CD4-positive, CD25-positive, alpha-beta regulatory T cell (primary cell): ENCODE results near the gene TM4SF20. TPM values are rescaled to one million over a fixed set of nuclear protein-coding genes. Genes with fewer than 3 reads are reported as not detected.

Source experiments
- ATAC-seq, 2 donors: fragments of 150-1000 bp; cut with Tn5 transposase; one replicate each; pipeline ENCODE4 v1.10.0; 2021; ENCODE audit warnings: low read depth in 2 of 2, moderate number of reproducible peaks in 2 of 2, moderate library complexity in 1 of 2
- DNase-seq, 3 donors: peaks; one replicate each; pipeline versions ENCODE4 v3.0.0 to v3.0.0-alpha.2; 2012 to 2022; ENCODE audit warnings: mixed read lengths in 1 of 3
- H3K27ac ChIP-seq: one replicate; pipeline ENCODE4 v1.7.0; 2013; ENCODE audit warnings: mild to moderate bottlenecking, low read length; ENCODE audit not compliant: insufficient read depth, poor library complexity, severe bottlenecking
- H3K27me3 ChIP-seq: one replicate; pipeline ENCODE4 v1.7.0; 2013; ENCODE audit warnings: low read length; ENCODE audit not compliant: control insufficient read depth, insufficient read depth
- H3K36me3 ChIP-seq: one replicate; pipeline ENCODE4 v1.7.0; 2013; ENCODE audit warnings: mild to moderate bottlenecking, low read length, moderate library complexity; ENCODE audit not compliant: control insufficient read depth, insufficient read depth
- H3K4me1 ChIP-seq: 2 replicates; pipeline ENCODE4 v1.7.0; 2013; ENCODE audit warnings: mild to moderate bottlenecking, low read length; ENCODE audit not compliant: insufficient read depth, control insufficient read depth, poor library complexity, severe bottlenecking
- H3K4me3 ChIP-seq: one replicate; pipeline ENCODE4 v1.7.0; 2013; ENCODE audit warnings: low read depth, mild to moderate bottlenecking, low read length, moderate library complexity
- H3K9me3 ChIP-seq, 2 experiments: 1 replicate in 1 of 2; 2 replicates in 1 of 2; pipeline ENCODE4 v1.7.0; 2013; ENCODE audit warnings: low read length in 2 of 2, mild to moderate bottlenecking in 1 of 2, moderate library complexity in 1 of 2; ENCODE audit not compliant: control insufficient read depth in 2 of 2
- H3K27ac Mint-ChIP-seq, 3 donors: one replicate each; pipeline ENCODE4 v1.8.0; 2020 to 2022; ENCODE audit warnings: mild to moderate bottlenecking in 3 of 3, mixed read lengths in 3 of 3, moderate library complexity in 2 of 3
- H3K27me3 Mint-ChIP-seq: one replicate; pipeline ENCODE4 v1.8.0; 2022; ENCODE audit warnings: mild to moderate bottlenecking, mixed read lengths
- H3K36me3 Mint-ChIP-seq: one replicate; pipeline ENCODE4 v1.8.0; 2020; ENCODE audit warnings: mixed read lengths
- H3K4me1 Mint-ChIP-seq, 4 donors: one replicate each; pipeline ENCODE4 v1.8.0; 2020 to 2022; ENCODE audit warnings: mixed read lengths in 4 of 4, mild to moderate bottlenecking in 1 of 4
- H3K4me3 Mint-ChIP-seq, 4 donors: one replicate each; pipeline ENCODE4 v1.8.0; 2020 to 2022; ENCODE audit warnings: mild to moderate bottlenecking in 4 of 4, mixed read lengths in 4 of 4, moderate library complexity in 3 of 4
- H3K9me3 Mint-ChIP-seq, 7 donors: one replicate each; pipeline ENCODE4 v1.8.0; 2020 to 2022; ENCODE audit warnings: mixed read lengths in 7 of 7, mild to moderate bottlenecking in 3 of 7, moderate library complexity in 2 of 7
- polyA plus RNA-seq, 4 donors: library from polyadenylated mRNA; unstranded; fragments of 300-500 nt; fragmentation: Illumina TruSeq; gene quantifications; one replicate each; pipeline ENCODE4 v1.2.3, GENCODE V29; 2021
- total RNA-seq: library from RNA; stranded (reverse); gene quantifications from one replicate; pipeline ENCODE4 v1.2.3, GENCODE V29; 2022

TM4SF20 gene
- total and polyA plus RNA-seq, 5 donors from 2014 or later: not detected

GRCh38 chr2:227363756-227364155 is 15.3 kb downstream of the TM4SF20 start:
- no peak overlapping the region for H3K27ac Mint-ChIP-seq
- H3K27ac ChIP-seq: no peak overlapping the region
- H3K36me3 Mint-ChIP-seq: peaks cover 16% of the 10 kb centered on the region
- H3K4me3 ChIP-seq: no peak overlapping the region
- no peak overlapping the region for H3K4me3 Mint-ChIP-seq
- no peaks in the 10 kb centered on the region for H3K4me1 ChIP-seq
- H3K36me3 ChIP-seq: peaks cover 12% of the 10 kb centered on the region
- no peaks in the 10 kb centered on the region for H3K9me3 ChIP-seq
- H3K27me3 Mint-ChIP-seq: peaks cover 2% of the 10 kb centered on the region
- peaks cover 0 to 4% (median 0%) of the 10 kb centered on the region in 4 donors for H3K4me1 Mint-ChIP-seq
- DNase-seq: peak in 1 of 3 donors; percentile 25
- ATAC-seq: no peak
- H3K9me3 Mint-ChIP-seq: no peaks in the 10 kb centered on the region
- no peaks in the 10 kb centered on the region for H3K27me3 ChIP-seq

- Histone ChIP-seq H3K27me3 (no peaks in the 10 kb centered on the region), H3K36me3 (peaks cover 40% of the 10 kb centered on the region), H3K4me1 (no peaks in the 10 kb centered on the region), H3K27ac (no peak overlapping the region), H3K9me3 (no peaks in the 10 kb centered on the region), H3K4me3 (no peak overlapping the region)
- peaks cover 0 to 4% (median 0%) of the 10 kb centered on the region in 4 donors for H3K4me1 Mint-ChIP-seq
- no peaks in the 10 kb centered on the region for H3K9me3 Mint-ChIP-seq
- DNase-seq: no peak
- H3K27me3 Mint-ChIP-seq: no peaks in the 10 kb centered on the region
- peaks cover 40% of the 10 kb centered on the region for H3K36me3 Mint-ChIP-seq
- no peak overlapping the region for H3K4me3 Mint-ChIP-seq
- peak overlapping the region in 1 of 3 donors; percentile 6 for H3K27ac Mint-ChIP-seq
- no peak for ATAC-seq
Observed at GRCh38 chr2:227360351-227360750, 18.8 kb downstream of the TM4SF20 start.

- Mint-ChIP-seq H3K27me3 (no peaks in the 10 kb centered on the region), H3K9me3 (no peaks in the 10 kb centered on the region), H3K4me3 (no peak overlapping the region), H3K27ac (peak overlapping the region; percentile 58 to 74 (median 62)), H3K36me3 (peaks cover 28% of the 10 kb centered on the region), H3K4me1 (peaks cover 9 to 19% (median 11%) of the 10 kb centered on the region in 4 donors)
- DNase-seq (no peak), ATAC-seq (no peak)
- no peak overlapping the region for H3K4me3 ChIP-seq
- no peaks in the 10 kb centered on the region for H3K27me3 ChIP-seq
- no peak overlapping the region for H3K27ac ChIP-seq
- peaks cover 26% of the 10 kb centered on the region for H3K36me3 ChIP-seq
- H3K9me3 ChIP-seq: no peaks in the 10 kb centered on the region
- H3K4me1 ChIP-seq: no peaks in the 10 kb centered on the region
Observed at GRCh38 chr2:227351639-227352038, 27.5 kb downstream of the TM4SF20 start.

- H3K36me3 ChIP-seq: peaks cover 22% of the 10 kb centered on the region
- no peak for ATAC-seq
- H3K27me3 Mint-ChIP-seq: no peaks in the 10 kb centered on the region
Observed at GRCh38 chr2:227349989-227350612, 29.0 kb downstream of the TM4SF20 start.

GRCh38 chr2:227348324-227348723 is 30.8 kb downstream of the TM4SF20 start:
- Mint-ChIP-seq H3K4me3 (no peak overlapping the region), H3K36me3 (peaks cover 28% of the 10 kb centered on the region), H3K9me3 (no peaks in the 10 kb centered on the region), H3K27me3 (no peaks in the 10 kb centered on the region), H3K27ac (no peak overlapping the region), H3K4me1 (peaks cover 9 to 19% (median 14%) of the 10 kb centered on the region in 4 donors)
- H3K27ac ChIP-seq: no peak overlapping the region
- DNase-seq (no peak), ATAC-seq (no peak)
- no peaks in the 10 kb centered on the region for H3K9me3 ChIP-seq
- no peak overlapping the region for H3K4me3 ChIP-seq
- no peaks in the 10 kb centered on the region for H3K4me1 ChIP-seq
- peaks cover 25% of the 10 kb centered on the region for H3K36me3 ChIP-seq
- H3K27me3 ChIP-seq: no peaks in the 10 kb centered on the region

More at GRCh38 chr2:227349989-227350612, 29.0 kb downstream of the TM4SF20 start:
- H3K27ac ChIP-seq: no peak overlapping the region
- Mint-ChIP-seq H3K27ac (no peak overlapping the region), H3K4me1 (peaks cover 9 to 19% (median 14%) of the 10 kb centered on the region in 4 donors), H3K4me3 (no peak overlapping the region), H3K9me3 (no peaks in the 10 kb centered on the region), H3K36me3 (peaks cover 28% of the 10 kb centered on the region)
- no peaks in the 10 kb centered on the region for H3K27me3 ChIP-seq
- H3K9me3 ChIP-seq: no peaks in the 10 kb centered on the region
- no peaks in the 10 kb centered on the region for H3K4me1 ChIP-seq
- H3K4me3 ChIP-seq: no peak overlapping the region
- DNase-seq: no peak

GRCh38 chr2:227347117-227347516 is 32.0 kb downstream of the TM4SF20 start:
- no peak overlapping the region for H3K27ac ChIP-seq

GRCh38 chr2:227344231-227344630 is 34.9 kb downstream of the TM4SF20 start:
- H3K36me3 Mint-ChIP-seq: peaks cover 36% of the 10 kb centered on the region
- H3K4me1 Mint-ChIP-seq: peaks cover 0 to 17% (median 6%) of the 10 kb centered on the region in 4 donors
- Histone ChIP-seq H3K27me3 (no peaks in the 10 kb centered on the region), H3K36me3 (peaks cover 46% of the 10 kb centered on the region), H3K9me3 (no peaks in the 10 kb centered on the region), H3K4me3 (no peak overlapping the region), H3K4me1 (no peaks in the 10 kb centered on the region), H3K27ac (no peak overlapping the region)
- no peak for ATAC-seq
- no peaks in the 10 kb centered on the region for H3K27me3 Mint-ChIP-seq
- no peak for DNase-seq
- H3K9me3 Mint-ChIP-seq: no peaks in the 10 kb centered on the region
- H3K27ac Mint-ChIP-seq: no peak overlapping the region
- no peak overlapping the region for H3K4me3 Mint-ChIP-seq

More at GRCh38 chr2:227347117-227347516, 32.0 kb downstream of the TM4SF20 start:
- ATAC-seq (no peak), DNase-seq (no peak)
- Mint-ChIP-seq H3K27ac (no peak overlapping the region), H3K4me3 (no peak overlapping the region), H3K9me3 (no peaks in the 10 kb centered on the region), H3K27me3 (no peaks in the 10 kb centered on the region), H3K4me1 (peaks cover 5 to 25% (median 13%) of the 10 kb centered on the region in 4 donors), H3K36me3 (peaks cover 30% of the 10 kb centered on the region)
- H3K9me3 ChIP-seq: no peaks in the 10 kb centered on the region
- H3K27me3 ChIP-seq: no peaks in the 10 kb centered on the region
- H3K4me3 ChIP-seq: no peak overlapping the region
- peaks cover 32% of the 10 kb centered on the region for H3K36me3 ChIP-seq
- H3K4me1 ChIP-seq: no peaks in the 10 kb centered on the region

- H3K36me3 ChIP-seq: peaks cover 41% of the 10 kb centered on the region
- Mint-ChIP-seq H3K9me3 (no peaks in the 10 kb centered on the region), H3K4me3 (no peak overlapping the region), H3K27ac (no peak overlapping the region), H3K36me3 (peaks cover 32% of the 10 kb centered on the region), H3K4me1 (peaks cover 0 to 16% (median 5%) of the 10 kb centered on the region in 4 donors), H3K27me3 (no peaks in the 10 kb centered on the region)
- ATAC-seq (no peak), DNase-seq (no peak)
- H3K4me1 ChIP-seq: no peaks in the 10 kb centered on the region
- no peak overlapping the region for H3K4me3 ChIP-seq
- no peak overlapping the region for H3K27ac ChIP-seq
- no peaks in the 10 kb centered on the region for H3K27me3 ChIP-seq
- no peaks in the 10 kb centered on the region for H3K9me3 ChIP-seq
Observed at GRCh38 chr2:227341553-227341952, 37.6 kb downstream of the TM4SF20 start.
